Colon (tissue), 2 donors: ENCODE measurements around the gene PRTN3.
"Not testable (repeated sequence)": the region's sequence is repeated elsewhere in the genome, so short reads cannot be mapped to it uniquely, and the experiment has no call there.

Experiments used
- FAIRE-seq: peaks from 2 replicates; lab custom pipeline; 2012; peaks lifted over from hg19 to GRCh38; lab: Jason Lieb, UNC
- donor health status: control.
- donor health status: control.

Gene PRTN3

DNA sequence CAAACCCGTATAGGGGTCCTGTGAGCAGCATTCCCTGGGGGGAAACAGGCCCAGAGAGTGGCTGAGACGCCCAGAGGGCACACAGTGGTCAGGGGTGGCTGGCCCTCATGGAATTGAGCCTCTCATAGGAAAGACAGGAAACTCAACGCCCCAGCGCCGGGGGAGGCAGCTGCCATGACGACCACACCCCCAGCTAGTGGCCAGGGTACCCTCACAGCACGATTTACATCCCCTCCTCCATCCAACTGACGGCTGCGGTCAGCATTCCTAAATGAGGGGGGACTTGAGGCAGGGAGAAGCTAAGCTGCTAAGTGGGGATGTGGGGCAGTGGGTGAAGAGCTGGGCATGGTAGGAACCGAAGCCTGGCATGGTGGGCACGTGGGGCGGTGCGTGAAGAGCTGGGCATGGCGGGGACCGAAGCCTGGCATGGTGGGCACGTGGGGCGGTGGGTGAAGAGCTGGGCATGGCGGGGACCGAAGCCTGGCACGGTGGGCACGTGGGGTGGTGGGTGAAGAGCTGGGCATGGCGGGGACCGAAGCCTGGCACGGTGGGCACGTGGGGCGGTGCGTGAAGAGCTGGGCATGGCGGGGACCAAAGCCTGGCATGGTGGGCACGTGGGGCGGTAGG, 42.2 kb downstream of the PRTN3 start:
- no peak for FAIRE-seq

DNA sequence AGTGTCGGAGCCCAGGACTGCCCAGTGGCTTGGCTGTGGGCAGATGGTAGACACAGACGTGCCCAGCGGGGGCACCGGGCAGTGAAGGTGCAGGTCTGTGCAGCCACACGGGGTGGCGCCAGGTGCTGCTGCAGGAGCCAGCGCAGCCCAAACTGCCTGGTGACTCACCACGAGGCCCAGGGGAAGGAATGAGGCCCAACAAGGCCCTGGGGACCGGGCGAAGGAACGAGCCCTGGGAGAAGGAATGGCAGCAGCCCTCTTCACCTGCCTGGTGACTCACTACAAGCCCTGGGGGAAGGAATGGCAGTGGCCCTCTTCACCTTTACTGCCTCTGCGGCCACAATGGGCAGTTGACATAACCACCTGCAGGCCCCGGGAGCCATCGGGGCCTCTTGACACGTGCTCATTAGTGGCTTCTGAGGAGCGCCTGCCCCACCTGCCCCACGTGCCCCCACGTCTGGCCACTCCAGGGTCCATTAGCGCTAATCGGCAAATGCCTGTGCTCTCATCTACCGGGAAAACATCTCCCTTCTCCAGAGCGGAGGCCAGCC, 42.9 kb downstream of the PRTN3 start:
- no peak for FAIRE-seq

DNA sequence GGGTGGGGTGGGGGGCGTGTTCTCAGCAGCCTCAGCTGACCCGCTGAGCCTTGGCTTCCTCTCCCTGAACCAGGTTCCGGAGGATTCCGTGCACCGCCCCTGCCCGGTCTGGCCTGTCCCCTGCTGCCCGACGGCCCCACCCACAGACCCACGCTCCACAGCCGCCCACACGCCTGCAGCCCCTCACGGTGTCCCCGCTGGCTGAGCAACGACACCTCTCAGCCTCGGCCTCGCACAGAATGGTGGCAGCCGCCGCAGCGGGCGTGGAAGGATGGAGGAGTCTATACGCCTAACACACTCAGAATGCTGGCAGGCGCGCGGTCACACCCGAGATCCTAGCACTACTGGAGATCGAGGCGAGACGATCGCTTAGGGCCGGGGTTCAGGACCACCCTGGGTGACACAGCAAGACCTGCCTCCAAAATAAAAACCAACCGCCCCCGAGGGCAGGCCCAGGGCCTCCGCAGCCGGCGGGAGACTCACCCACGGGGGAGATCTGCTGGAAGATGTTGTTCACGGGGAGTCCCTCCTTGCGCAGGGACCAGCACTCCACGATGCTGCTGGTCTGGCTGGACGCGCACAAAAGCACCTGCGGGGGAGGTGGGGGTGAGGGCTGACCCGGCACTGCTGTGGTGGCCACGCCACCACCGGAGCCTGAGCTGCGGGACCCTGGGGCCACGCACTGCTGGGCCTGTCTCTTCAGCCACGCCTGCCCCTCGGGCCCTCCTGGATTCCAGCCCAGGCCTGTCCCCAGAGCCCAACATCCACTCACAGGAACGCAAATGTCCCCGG, 43.8 kb downstream of the PRTN3 start:
- no peak for FAIRE-seq

DNA sequence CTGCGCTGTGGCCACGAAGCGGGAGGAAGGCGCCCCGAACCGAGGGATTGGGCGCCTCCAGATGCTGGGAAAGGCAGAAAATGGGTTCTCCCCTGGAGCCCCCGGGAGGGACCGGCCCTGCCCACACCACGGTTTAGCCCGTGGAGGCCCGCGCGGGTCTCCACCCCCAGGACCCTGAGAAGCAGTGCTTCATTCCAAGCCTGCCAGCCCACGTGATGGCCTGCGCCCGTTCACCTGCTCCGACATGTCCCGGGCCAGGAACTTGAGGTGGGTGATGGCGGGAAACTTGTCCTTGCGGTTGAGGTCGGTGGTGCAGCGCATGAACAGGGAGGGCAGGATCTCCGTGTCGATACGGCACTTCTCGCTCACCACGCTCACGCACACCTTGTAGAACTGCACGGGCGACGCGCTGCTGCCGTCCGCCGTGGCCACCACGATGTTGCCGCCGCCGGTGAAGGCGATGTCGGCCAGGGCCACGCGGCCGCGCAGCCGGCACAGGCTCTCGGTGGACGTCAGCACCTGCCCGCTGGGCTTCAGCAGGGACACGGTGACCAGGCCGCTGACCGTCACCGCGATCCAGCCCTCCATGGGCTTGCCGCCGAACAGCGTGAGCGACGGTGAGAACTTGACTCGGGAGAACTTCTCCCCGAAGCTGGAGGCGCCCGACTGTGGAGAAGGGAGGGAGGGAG, 44.9 kb downstream of the PRTN3 start:
- no peak for FAIRE-seq

DNA sequence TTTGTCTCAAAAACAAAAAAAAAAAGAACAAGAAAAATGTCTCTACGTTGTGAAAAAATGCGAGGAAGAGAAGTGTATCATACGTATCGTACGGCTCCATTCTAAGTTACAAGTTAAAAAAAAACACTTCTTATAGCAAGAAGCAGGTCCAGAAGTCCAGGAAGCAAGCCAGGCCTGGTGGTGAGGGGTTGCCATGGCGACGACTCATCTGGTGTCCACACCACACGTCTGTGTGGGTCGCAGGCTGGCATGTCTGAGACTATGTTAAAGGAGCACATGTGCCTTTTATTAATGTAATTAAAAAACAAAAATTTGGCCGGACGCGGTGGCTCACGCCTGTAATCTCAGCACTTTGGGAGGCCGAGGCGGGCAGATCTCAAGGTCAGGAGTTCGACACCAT, 46.3 kb downstream of the PRTN3 start:
- FAIRE-seq = no peak

DNA sequence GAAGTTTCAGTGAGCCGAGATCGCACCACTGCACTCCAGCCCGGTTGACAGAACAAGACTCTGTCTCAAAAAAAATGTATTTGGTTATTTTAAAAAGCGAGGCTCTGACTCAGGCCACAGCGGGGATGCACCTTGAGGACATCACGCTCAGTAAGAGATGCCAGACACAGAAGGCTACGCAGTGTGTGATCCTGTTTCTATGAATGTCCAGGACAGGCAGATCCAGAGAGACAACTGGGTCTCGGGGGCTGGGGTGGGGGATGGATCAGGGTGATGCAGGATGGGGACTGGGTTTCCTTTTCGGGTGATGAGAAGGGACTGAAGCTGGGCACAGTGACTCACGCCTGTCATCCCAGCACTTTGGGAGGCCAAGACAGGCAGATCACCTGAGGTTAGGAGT, 46.8 kb downstream of the PRTN3 start:
- FAIRE-seq = no peak

DNA sequence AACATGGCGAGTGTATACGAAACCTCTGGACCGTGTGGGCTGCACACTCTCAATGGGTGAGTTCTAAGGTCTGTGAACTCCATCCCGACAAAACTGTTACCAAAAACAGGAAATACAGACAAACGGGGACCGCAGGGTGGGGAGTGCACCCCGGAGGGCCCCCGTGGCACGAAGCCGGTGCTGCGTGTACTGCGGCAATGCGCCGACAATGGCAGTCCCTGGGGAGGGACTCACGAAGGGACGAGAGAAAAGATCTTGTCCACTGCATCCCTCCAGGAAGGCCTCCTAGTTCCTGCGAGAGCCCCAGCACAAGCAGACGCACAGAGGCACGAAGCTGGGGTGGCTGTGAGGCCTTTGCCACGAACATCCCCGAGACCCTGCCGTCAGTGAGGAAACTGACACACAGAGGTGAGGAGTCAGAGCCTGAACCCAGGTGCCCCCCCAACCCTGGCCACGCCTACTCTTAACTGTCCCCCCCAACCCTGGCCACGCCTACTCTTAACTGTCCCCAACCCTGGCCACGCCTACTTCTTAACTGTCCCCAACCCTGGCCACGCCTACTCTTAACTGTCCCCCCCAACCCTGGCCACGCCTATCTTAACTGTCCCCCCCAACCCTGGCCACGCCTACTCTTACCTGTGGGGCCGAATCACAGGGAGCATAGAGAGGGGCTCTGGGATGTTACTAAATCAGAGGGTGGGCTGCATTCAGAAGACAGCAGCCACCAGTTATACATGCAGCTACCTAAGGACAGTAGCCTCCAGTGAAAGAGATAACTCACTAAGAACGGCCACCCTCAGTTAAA, 48.0 kb downstream of the PRTN3 start:
- FAIRE-seq = no peak

DNA sequence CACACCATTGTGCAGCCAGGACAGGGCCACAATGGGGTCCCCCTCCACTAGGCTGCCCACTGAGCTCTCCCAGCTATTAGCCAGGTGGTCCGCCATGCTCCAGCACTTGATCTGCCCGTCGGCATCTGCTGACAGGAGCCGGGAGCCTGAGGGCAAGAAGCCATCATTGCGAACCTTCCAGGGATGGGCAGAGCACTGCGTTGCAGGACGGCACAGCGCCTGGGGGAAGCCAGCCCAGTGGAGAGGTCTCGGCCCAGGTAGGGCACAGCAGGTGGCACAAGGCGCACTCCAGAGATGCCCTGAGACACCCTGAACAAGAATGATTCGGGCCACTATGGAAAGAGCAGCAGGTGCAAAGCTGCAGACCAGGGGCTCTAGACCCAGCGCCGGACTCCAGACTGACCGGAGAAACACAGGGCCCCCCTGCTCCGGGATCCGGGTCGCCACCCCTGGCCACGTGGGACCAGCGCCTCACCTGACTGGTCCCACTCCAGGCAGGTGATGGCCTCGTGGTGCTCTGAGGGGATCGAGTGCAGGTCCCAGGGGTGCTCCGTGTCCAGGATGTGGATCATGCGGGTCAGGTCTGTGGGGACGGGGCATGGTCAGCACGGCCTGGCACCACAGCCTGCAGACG, 49.0 kb downstream of the PRTN3 start:
- no peak for FAIRE-seq

DNA sequence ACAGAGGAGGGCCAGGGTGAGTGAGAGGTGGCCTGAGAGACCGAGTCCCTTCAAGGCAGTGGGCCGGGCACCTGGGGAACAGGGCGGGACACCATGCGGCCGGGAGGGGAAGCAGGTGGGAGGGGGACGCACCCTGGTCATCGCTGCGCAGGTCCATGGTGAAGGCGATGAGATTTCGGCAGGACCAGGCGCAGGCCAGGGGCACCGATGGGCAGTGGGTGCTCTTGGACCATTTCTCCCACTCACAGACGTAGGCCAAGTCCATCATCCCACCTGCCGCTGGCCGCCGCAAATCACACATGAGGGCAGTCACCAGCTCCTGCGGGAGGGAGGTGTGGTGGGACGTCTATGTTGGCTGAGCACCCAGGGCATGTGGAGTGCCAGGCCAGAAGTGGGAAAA, 50.0 kb downstream of the PRTN3 start:
- FAIRE-seq = no peak

DNA sequence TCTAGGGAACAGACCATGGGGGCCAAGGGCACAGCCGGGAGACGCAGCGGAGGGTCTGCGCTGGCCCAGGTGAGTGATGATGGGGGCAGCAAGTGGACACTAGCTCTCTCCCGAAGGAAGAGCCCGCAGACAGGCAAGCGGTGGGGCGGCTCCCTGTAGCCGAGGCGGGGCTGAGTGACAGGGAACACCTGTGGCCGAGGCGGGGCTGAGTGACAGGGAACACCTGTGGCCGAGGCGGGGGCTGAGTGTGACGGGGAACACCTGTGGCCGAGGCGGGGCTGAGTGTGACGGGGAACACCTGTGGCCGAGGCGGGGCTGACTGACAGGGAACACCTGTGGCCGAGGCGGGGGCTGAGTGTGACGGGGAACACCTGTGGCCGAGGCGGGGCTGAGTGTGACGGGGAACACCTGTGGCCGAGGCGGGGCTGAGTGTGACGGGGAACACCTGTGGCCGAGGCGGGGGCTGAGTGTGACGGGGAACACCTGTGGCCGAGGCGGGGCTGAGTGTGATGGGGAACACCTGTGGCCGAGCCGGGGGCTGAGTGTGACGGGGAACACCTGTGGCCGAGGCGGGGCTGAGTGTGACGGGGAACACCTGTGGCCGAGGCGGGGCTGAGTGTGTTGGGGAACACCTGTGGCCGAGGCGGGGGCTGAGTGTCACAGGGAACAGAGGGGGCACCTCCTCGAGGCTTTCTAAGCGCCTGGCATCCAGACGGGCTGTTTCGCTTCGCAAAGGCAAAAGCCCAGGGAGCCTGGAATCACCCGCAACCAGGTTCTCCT, 50.8 kb downstream of the PRTN3 start:
- not testable (repeated sequence) for FAIRE-seq

DNA sequence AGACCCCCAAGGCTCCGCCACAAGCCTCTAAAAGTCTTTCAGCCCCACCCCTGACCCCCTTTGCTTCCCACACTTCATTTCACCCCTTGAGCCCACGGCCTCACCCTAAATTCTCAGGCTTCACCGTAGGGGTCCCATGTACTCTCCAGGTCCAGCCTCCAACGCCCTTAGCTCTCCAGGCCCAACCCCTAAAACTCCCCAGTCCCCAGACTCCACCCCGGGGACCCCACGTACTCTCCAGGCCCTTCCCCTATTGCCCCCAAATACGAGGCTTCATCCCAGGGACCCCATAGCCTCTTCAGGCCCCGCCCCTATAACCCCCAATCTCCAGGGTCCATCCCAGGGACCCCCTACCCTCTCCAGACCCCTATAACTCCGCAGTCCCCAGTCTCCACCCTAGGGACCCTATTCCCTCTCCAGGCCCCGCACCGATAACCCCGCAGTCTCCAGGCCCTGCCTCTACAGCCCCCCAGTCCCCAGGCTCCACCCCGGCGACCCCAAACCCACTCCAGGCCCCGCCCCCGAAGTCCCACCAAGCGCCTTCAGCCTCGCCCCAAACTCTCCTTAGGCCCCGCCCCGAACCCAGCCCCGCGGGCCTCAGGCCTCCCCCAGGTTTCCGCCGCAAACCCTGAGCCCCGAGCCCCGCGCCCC, 51.6 kb downstream of the PRTN3 start:
- FAIRE-seq = no peak

DNA sequence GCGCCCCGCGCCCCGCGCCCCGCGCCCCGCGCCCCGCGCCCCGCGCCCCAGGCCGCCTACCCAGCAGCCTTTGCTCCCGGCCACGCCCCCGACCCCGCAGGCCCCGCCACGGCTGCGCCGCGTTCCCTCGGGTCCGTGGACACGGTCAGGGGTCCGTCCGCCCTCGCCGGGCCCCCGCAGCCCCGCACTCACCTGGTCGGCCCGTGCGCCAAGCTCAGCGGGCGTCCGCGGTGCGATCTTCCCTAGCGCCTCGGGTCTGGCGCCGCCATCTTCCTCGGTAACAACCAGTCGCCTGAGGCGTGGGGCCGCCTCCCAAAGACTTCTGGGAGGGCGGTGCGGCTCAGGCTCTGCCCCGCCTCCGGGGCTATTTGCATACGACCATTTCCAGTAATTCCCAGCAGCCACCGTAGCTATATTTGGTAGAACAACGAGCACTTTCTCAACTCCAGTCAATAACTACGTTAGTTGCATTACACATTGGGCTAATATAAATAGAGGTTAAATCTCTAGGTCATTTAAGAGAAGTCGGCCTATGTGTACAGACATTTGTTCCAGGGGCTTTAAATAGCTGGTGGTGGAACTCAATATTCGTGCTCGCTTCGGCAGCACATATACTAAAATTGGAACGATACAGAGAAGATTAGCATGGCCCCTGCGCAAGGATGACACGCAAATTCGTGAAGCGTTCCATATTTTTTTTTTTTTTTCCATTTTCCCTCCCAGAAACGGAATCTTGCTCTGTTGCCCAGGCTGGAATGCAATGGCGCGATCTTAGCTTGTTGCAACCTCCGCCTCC, 52.3 kb downstream of the PRTN3 start, which contains the start of the genes MED16 and RNU6-9:
MED16 (minus strand) TSS at position 294 of the 796 bp plus-strand sequence. CDS start 2,056 bp downstream, outside the sequence.
RNU6-9 (plus strand) TSS at position 591 of the 796 bp plus-strand sequence.
- FAIRE-seq = no peak

DNA sequence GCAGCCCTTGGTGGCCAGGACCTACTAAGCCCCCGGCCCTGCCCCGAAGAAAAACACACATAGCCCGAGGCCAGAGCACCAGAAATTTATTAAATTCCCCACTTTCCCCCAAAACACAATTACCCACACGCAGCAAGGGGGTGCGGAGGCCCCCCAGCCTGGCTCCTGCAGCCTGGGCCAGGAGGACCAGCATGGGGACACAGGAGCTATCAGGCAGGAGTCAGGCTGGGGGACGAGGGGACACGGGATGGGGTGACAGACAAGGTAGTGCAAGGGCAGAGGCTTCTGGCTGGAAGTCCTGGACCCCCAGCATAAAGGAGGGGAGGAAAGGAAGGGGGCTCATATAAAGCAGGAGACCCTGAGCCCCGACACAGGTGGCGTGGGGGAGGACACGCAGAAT, 55.6 kb downstream of the PRTN3 start:
- no peak for FAIRE-seq

DNA sequence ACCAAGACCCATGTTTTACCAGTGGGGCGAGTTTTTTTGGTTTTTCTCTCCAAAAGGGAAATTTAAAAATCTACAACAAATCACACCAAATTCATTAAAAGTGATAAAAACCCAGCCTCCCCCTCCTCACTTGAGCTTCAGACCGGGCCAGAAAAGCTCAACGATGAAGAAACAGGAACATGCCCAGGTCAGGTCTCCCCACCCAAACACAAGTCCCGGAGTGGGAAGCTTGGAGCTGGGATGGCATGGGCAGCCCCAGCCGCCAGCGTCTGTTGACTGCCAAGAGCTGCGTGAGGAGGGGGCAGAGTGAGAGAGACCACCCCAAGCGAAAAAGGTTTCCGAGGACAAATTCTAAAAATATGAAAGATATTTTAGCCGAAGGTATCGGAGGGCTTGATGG, 56.2 kb downstream of the PRTN3 start:
- FAIRE-seq = no peak

DNA sequence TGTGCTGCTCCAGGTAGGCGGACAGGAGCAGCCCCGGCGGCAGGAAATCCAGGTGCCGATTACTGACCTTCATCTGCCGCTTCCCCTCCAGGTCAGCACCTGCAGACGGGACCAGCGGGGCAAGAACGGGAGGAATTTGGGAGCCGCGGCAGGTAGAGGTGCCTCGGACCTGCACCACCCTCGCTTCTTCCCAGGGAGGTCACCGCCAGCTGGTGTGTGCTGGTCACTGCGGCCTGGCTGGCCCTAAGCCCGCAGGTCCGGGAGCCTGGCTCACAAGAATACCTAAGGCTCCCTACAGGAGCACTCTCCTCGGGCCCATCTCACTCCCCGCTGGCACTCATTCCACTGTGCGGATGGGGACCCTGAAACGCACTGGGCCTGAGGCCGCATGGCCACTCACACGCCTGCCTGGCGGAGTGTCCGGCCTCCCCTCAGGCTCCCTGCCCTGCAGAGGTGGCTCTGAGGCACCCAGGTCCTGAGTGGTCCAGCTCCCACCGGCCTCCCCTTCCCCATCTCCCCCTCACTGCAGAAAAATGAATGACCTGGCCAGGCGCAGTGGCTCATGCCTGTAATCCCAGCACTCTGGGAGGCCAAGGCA, 56.7 kb downstream of the PRTN3 start:
- no peak for FAIRE-seq
